NCI-H1694 (cell line): Measurements from ENCODE around the gene GIMD1.

Experiments
- DNase-seq: peaks from one replicate; lab custom pipeline; 2025; lab: John Stamatoyannopoulos, UW

Gene GIMD1

GRCh38 chr4:106312997-106313522 lies 55.5 kb downstream of the GIMD1 start:
- DNase-seq: no peak

- DNase-seq: no peak
These were observed 56.2 kb downstream of the GIMD1 start for GRCh38 chr4:106312377-106312776.
